Mesodermal cell (in vitro differentiated cells): ENCODE results near the gene PEX6.
"Not testable (repeated sequence)": the region's sequence is repeated elsewhere in the genome, so short reads cannot be mapped to it uniquely, and the experiment has no call there.

ENCODE experiments used
- H3K27ac ChIP-seq: 2 replicates; pipeline ENCODE4 v1.7.0; 2013; ENCODE audit warnings: mild to moderate bottlenecking, low read depth, low read length, moderate library complexity; ENCODE audit not compliant: severe bottlenecking
- H3K36me3 ChIP-seq: 2 replicates; pipeline ENCODE4 v1.7.1; 2013; ENCODE audit warnings: mild to moderate bottlenecking, low read length, moderate library complexity; ENCODE audit not compliant: control insufficient read depth, insufficient read depth
- H3K4me1 ChIP-seq: one replicate; pipeline ENCODE4 v1.7.1; 2013; ENCODE audit warnings: mild to moderate bottlenecking, low read length; ENCODE audit not compliant: insufficient read depth, control insufficient read depth, poor library complexity, severe bottlenecking
- H3K4me3 ChIP-seq: 2 replicates; pipeline ENCODE4 v1.7.0; 2013; ENCODE audit warnings: low read length, control low read depth, mild to moderate bottlenecking; ENCODE audit not compliant: insufficient read depth, poor library complexity, severe bottlenecking; ENCODE audit errors: extremely low read depth
- H3K9me3 ChIP-seq: 2 replicates; pipeline ENCODE4 v1.7.1; 2013; ENCODE audit warnings: mild to moderate bottlenecking, low read length, moderate library complexity; ENCODE audit not compliant: control insufficient read depth
- WGBS, 2 experiments: methylation state at CpG; one replicate each; pipeline ENCODE4 v1.1.5; 2013; ENCODE audit warnings: missing lambda C conversion rate in 2 of 2; ENCODE audit not compliant: insufficient coverage in 2 of 2; 5-methylcytosine and 5-hydroxymethylcytosine counted together

Gene PEX6

DNA sequence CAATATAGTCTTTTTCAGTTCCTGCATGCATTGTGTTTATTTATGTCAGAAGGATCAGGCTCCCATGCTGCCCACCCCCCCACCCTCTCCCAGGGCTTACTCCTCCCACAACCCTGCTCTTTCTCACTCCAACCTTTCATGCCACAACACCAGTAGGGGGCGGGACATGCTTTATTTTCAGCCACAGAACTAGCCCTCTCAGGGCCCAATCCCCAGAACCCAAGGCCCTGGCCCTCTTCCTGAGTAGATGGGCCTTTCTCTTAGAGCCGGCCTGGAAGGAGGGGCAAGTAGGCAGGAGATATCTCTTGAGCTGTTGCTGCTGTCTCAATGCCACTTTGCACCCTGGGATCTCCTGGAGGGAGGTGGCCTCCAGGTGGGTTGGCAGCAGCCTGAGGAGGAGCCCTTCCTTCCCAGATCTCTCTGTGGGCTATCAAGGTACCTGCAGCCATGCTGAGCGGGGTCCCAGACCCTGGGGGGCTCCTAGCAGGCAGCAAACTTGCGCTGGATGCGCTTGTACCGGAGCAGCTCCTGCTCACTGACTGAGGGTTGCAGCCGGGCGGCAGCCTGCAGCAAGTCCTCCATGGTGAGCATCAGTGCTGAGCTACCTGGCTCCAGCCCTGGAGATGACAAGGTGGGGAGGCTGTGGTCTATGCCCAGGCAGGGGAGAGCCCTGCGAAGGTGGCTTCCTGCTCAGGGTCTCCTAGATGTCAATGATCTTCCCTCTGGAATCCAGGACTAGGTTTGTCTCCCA is 15.0 kb downstream of the PEX6 start:
- Histone ChIP-seq H3K9me3 (no peaks in the 10 kb centered on the region), H3K4me3 (no peak overlapping the region)
- 100% methylated on average over 6 to 7 of the region's 9 CpGs for WGBS, 2 experiments

DNA sequence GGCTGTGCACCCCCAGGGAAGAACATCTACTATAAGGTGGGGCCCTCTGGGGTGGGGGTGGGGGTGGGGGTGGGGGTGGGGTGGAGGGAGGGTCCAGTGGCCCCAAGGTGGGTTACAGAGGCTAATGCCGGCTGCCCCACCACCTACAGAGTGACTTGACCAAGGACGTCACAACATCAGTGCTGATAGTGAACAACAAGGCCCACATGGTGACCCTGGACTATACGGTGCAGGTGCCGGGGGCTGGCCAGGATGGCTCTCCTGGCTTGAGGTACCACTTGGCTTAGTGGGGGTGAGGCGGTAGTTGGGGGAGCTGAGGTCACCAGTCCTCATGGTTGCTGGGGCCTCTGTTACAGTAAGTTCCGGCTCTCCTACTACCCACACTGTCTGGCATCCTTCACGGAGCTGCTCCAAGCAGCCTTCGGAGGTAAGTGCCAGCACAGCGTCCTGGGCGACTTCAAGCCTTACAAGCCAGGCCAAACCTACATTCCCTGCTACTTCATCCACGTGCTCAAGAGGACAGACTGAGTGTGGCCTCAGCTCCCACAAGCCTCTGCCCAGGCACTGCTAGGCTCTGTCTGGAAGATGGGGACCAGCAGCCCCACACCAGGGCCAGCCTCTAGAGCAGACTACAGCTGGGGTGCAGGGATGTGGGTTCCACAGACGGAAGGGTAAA is 15.7 kb downstream of the PEX6 start:
- H3K27ac ChIP-seq = no peak overlapping the region
- H3K4me1 ChIP-seq = peaks cover 8% of the 10 kb centered on the region
- no peaks in the 10 kb centered on the region for H3K9me3 ChIP-seq
- H3K36me3 ChIP-seq = peaks cover 9% of the 10 kb centered on the region
- H3K4me3 ChIP-seq = no peak overlapping the region
- WGBS, 2 experiments = 89 to 90% methylated on average over 6 to 9 of the region's 12 CpGs

More for the DNA sequence above, 15.0 kb downstream of the PEX6 start:
- peaks cover 8% of the 10 kb centered on the region for H3K4me1 ChIP-seq
- H3K36me3 ChIP-seq = peaks cover 12% of the 10 kb centered on the region
- no peak overlapping the region for H3K27ac ChIP-seq

DNA sequence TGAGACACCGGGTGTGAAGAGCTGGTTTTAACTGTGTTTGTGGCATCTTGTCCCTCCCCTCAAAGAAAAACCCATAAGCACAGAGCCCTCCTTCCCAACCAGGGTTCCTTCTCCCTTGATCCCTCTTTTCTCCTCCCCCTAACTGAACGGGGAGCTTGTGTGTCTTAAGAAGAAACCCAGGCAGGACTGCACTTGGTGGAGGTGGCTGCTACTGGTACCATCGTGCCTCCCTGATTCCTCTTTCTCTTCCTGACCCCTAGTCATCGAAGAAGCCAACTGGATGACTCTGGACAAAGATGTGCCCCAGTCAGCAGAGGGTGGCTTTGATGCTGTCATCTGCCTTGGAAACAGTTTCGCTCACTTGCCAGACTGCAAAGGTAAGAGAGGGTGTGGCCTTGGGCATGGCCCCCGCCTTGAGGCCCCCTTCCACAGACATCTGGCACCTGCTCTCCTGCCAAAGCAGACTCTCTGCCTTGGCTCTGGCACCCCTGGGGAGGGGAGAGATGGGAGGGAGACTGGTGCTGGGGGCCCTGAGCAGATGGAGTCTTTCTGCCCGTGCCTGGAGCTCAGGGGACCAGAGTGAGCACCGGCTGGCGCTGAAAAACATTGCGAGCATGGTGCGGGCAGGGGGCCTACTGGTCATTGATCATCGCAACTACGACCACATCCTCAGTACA is 16.3 kb downstream of the PEX6 start:
- Histone ChIP-seq H3K4me1 (peaks cover 8% of the 10 kb centered on the region), H3K4me3 (no peak overlapping the region), H3K36me3 (peaks cover 8% of the 10 kb centered on the region), H3K27ac (no peak overlapping the region), H3K9me3 (no peaks in the 10 kb centered on the region)
- 95 to 98% methylated on average over 7 to 8 of the region's 13 CpGs for WGBS, 2 experiments

DNA sequence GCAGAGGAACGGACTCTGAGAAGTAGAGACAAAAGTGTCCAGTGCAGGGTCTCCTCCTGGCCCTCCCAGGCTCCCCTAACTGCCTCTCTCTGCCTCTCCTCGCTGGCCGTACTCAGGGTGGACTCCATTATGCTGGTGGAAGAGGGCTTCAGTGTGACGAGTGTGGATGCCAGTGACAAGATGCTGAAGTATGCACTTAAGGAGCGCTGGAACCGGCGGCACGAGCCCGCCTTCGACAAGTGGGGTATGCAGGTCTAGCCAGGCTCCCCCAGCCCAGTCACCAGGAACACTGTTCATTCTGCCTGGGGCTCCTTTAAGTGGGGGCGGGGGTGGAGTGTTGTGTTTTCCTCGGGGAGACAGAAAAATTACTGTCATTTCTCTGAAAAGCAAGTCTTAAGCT is 16.9 kb downstream of the PEX6 start:
- Histone ChIP-seq H3K27ac (no peak overlapping the region), H3K9me3 (no peaks in the 10 kb centered on the region), H3K4me1 (peaks cover 8% of the 10 kb centered on the region), H3K36me3 (peaks cover 8% of the 10 kb centered on the region), H3K4me3 (no peak overlapping the region)
- 93 to 95% methylated on average over 8 to 11 of the region's 12 CpGs for WGBS, 2 experiments

GRCh38 chr6:42961020-42961470 is 17.9 kb downstream of the PEX6 start:
- H3K27ac ChIP-seq = no peak overlapping the region
- H3K9me3 ChIP-seq = no peaks in the 10 kb centered on the region
- WGBS, 2 experiments = 44% methylated on average over 13 to 15 of the region's 15 CpGs
- peaks cover 3% of the 10 kb centered on the region for H3K36me3 ChIP-seq
- peak overlapping the region; percentile 37 for H3K4me3 ChIP-seq
- H3K4me1 ChIP-seq = peaks cover 8% of the 10 kb centered on the region

- H3K27ac ChIP-seq = no peak within 1 kb of the TSS
- H3K36me3 ChIP-seq = peaks cover 3% of the 10 kb centered on the region
- H3K4me3 ChIP-seq = peak within 1 kb of the TSS; percentile 37
- no peaks in the 10 kb centered on the region for H3K9me3 ChIP-seq
- 6 to 7% methylated on average over 52 to 60 of the region's 62 CpGs for WGBS, 2 experiments
- H3K4me1 ChIP-seq = peaks cover 8% of the 10 kb centered on the region
Measured at GRCh38 chr6:42960243-42961019, 18.6 kb downstream of the PEX6 start, which contains the start of gene GNMT. TSS of gene GNMT (plus strand) at chr6:42960754. CDS start at chr6:42960768, 14 bp downstream.

- peaks cover 3% of the 10 kb centered on the region for H3K36me3 ChIP-seq
- H3K4me3 ChIP-seq = peak overlapping the region; percentile 37
- H3K4me1 ChIP-seq = peaks cover 8% of the 10 kb centered on the region
- no peak overlapping the region for H3K27ac ChIP-seq
- 28 to 37% methylated on average over 11 to 12 of the region's 13 CpGs for WGBS, 2 experiments
- no peaks in the 10 kb centered on the region for H3K9me3 ChIP-seq
Measured at GRCh38 chr6:42959917-42960242, 19.1 kb downstream of the PEX6 start.

GRCh38 chr6:42958125-42958524 is 20.9 kb downstream of the PEX6 start:
- no peak overlapping the region for H3K27ac ChIP-seq
- peaks cover 3% of the 10 kb centered on the region for H3K36me3 ChIP-seq
- H3K4me3 ChIP-seq = no peak overlapping the region
- WGBS, 2 experiments = no CpG with 5 or more reads among the region's 8 CpGs
- H3K4me1 ChIP-seq = peaks cover 8% of the 10 kb centered on the region
- no peaks in the 10 kb centered on the region for H3K9me3 ChIP-seq

DNA sequence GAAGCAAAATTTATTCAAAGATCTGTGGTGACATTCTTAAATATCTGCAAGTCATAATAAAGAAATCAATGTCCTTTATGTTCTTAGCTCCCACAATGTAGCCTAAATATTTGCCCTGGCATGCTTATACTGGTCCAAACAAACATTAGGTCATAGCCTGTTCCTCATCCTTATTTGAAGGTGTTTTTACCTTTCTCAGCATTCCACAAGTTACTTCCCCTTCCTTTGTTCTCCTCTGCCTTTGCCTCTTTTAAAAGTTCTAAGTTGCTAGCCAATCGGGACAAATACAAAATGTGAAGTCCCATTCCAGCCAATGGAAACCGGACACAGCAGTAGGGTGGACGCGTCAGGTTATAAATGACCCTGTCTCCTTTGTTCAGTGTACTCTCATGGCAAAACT is 24.6 kb downstream of the PEX6 start:
- H3K36me3 ChIP-seq, H3K9me3 ChIP-seq, H3K27ac ChIP-seq, H3K4me1 ChIP-seq, H3K4me3 ChIP-seq: not testable (repeated sequence)
- WGBS, 2 experiments = 92 to 96% methylated on average over 3 to 4 of the region's 4 CpGs

GRCh38 chr6:42952389-42952788 is 26.6 kb downstream of the PEX6 start:
- Histone ChIP-seq H3K4me1 (no peaks in the 10 kb centered on the region), H3K27ac (no peak overlapping the region), H3K36me3 (no peaks in the 10 kb centered on the region), H3K9me3 (no peaks in the 10 kb centered on the region), H3K4me3 (no peak overlapping the region)
- WGBS, 2 experiments = 100% methylated on average over 1 to 2 of the region's 4 CpGs
